A549 (cell line): ENCODE measurements around the gene FILIP1L. TPM values are rescaled to one million over a fixed set of nuclear protein-coding genes. Genes with fewer than 3 reads are reported as not detected.
A peak's percentile ranks its signal among the peaks of the same experiment; 100 is the strongest.

Source experiments
- ATAC-seq, 2 experiments: fragments of 200-7000 bp in 1 of 2; fragments of >200 bp in 1 of 2; cut with Nextera tagmentation in 1 of 2; cut with Tn5 transposase in 1 of 2; 3 replicates each; pipeline versions ENCODE4 v1.8.0 to v1.9.1; 2018 to 2020; ENCODE audit warnings: mild to moderate bottlenecking in 1 of 2, moderate library complexity in 1 of 2
- CTCF ChIA-PET: fragments of 300-600 bp; sonication (Branson Sonifier 250); formaldehyde crosslinking; extraction: SDS; loops from one replicate; lab custom pipeline; 2021; ENCODE audit warnings: antibody characterized with exemption, inconsistent platforms; lab: Yijun Ruan, JAX
- POLR2A ChIA-PET: fragments of 350-600 bp; formaldehyde crosslinking; extraction: SDS; loops from one replicate; lab custom pipeline; 2021; ENCODE audit warnings: antibody characterized with exemption, inconsistent platforms; lab: Yijun Ruan, JAX
- DNase-seq, 2 experiments: peaks; one replicate each; pipeline versions ENCODE4 v3.0.0 to v3.0.0-alpha.2; 2011 to 2016; ENCODE audit warnings: low read depth in 1 of 2, low spot score in 1 of 2
- FAIRE-seq: peaks from 2 replicates; lab custom pipeline; 2011; peaks lifted over from hg19 to GRCh38; lab: Jason Lieb, UNC
- H3K27ac ChIP-seq, 2 experiments: fragments of >200 bp; sonication (Bioruptor Twin); formaldehyde crosslinking; 3 replicates each; pipeline ENCODE4 v1.5.1; 2016 to 2017
- H3K4me1 ChIP-seq: fragments of >200 bp; sonication (Bioruptor Twin); formaldehyde crosslinking; 3 replicates; pipeline ENCODE4 v1.6.1; 2016
- H3K4me2 ChIP-seq: fragments of >200 bp; sonication (Bioruptor Twin); formaldehyde crosslinking; 3 replicates; pipeline ENCODE4 v1.6.1; 2016
- H3K4me3 ChIP-seq: fragments of >200 bp; sonication (Bioruptor Twin); formaldehyde crosslinking; 3 replicates; pipeline ENCODE4 v1.5.1; 2016
- H3K9me3 ChIP-seq: fragments of >200 bp; sonication (Bioruptor Twin); formaldehyde crosslinking; 3 replicates; pipeline ENCODE4 v1.6.1; 2016
- BHLHE40 ChIP-seq: IDR thresholded peaks from 2 replicates; pipeline ENCODE4 v1.6.1; 2012; ENCODE audit warnings: low read depth, low read length, inconsistent platforms
- CBX2 ChIP-seq: fragments of 200-600 bp; sonication (generic); IDR thresholded peaks from 2 replicates; pipeline ENCODE4 v1.6.1; 2016; ENCODE audit warnings: low read depth, mild to moderate bottlenecking, borderline replicate concordance
- CBX8 ChIP-seq: fragments of 200-600 bp; sonication (generic); IDR thresholded peaks from 2 replicates; pipeline ENCODE4 v1.6.1; 2016
- CEBPB ChIP-seq, 2 experiments: fragments of >200 bp in 1 of 2; sonication (Bioruptor Twin) in 1 of 2; formaldehyde crosslinking in 1 of 2; IDR thresholded peaks; 2 replicates each; pipeline ENCODE4 v1.6.1; 2012 to 2016
- CHD4 ChIP-seq: fragments of 200-600 bp; sonication (generic); IDR thresholded peaks from 2 replicates; pipeline ENCODE4 v1.6.1; 2016; ENCODE audit warnings: antibody characterized with exemption, mild to moderate bottlenecking, borderline replicate concordance
- FOSB ChIP-seq: fragments of 250-450 bp; sonication (Bioruptor Pico); IDR thresholded peaks from 2 replicates; pipeline ENCODE4 v1.5.0; 2020; ENCODE audit warnings: mild to moderate bottlenecking, moderate library complexity
- HDAC2 ChIP-seq: fragments of 200-600 bp; sonication (generic); IDR thresholded peaks from 2 replicates; pipeline ENCODE4 v1.6.1; 2016
- HOXB5 ChIP-seq: fragments of 250-450 bp; sonication (Bioruptor Pico); IDR thresholded peaks from 2 replicates; pipeline ENCODE4 v1.5.0; 2020; ENCODE audit warnings: mild to moderate bottlenecking, moderate library complexity
- JUNB ChIP-seq: fragments of >200 bp; sonication (Bioruptor Twin); formaldehyde crosslinking; IDR thresholded peaks from 2 replicates; pipeline ENCODE4 v1.6.1; 2016
- KDM1A ChIP-seq: fragments of 200-600 bp; sonication (generic); IDR thresholded peaks from 2 replicates; pipeline ENCODE4 v1.6.1; 2016; ENCODE audit warnings: low read depth, mild to moderate bottlenecking
- MAFK ChIP-seq: fragments of 450-650 bp; IDR thresholded peaks from 2 replicates; pipeline ENCODE4 v1.6.1; 2014; ENCODE audit not compliant: partially characterized antibody
- MAZ ChIP-seq: fragments of 150-350 bp; IDR thresholded peaks from 2 replicates; pipeline ENCODE4 v1.6.1; 2014; ENCODE audit warnings: antibody characterized with exemption, low read depth, low read length, borderline replicate concordance
- MYC ChIP-seq: IDR thresholded peaks from 2 replicates; pipeline ENCODE4 v1.6.1; 2012; ENCODE audit warnings: mild to moderate bottlenecking, inconsistent platforms, low read length, improper control_type of control experiment, borderline replicate concordance
- NFE2L2 ChIP-seq: fragments of 150-350 bp; conservative IDR thresholded peaks from 2 replicates; pipeline ENCODE4 v1.6.1; 2014; ENCODE audit warnings: low read length
- NPAS2 ChIP-seq: fragments of 250-450 bp; sonication (Bioruptor Pico); IDR thresholded peaks from 2 replicates; pipeline ENCODE4 v1.8.0; 2022; ENCODE audit warnings: mild to moderate bottlenecking, moderate library complexity, borderline replicate concordance
- POLR2A ChIP-seq: IDR thresholded peaks from 2 replicates; pipeline ENCODE4 v1.6.1; 2012; ENCODE audit warnings: mild to moderate bottlenecking, low read length
- REST ChIP-seq: fragments of 200-600 bp; sonication (generic); IDR thresholded peaks from 2 replicates; pipeline ENCODE4 v1.6.1; 2016; ENCODE audit warnings: antibody characterized with exemption, mild to moderate bottlenecking, moderate library complexity
- RFX5 ChIP-seq: fragments of 450-650 bp; IDR thresholded peaks from 2 replicates; pipeline ENCODE4 v1.7.1; 2014; ENCODE audit warnings: antibody characterized with exemption, mild to moderate bottlenecking, moderate library complexity
- RNF2 ChIP-seq: fragments of 200-600 bp; sonication (generic); IDR thresholded peaks from 2 replicates; pipeline ENCODE4 v1.6.1; 2016; ENCODE audit warnings: low read depth, mild to moderate bottlenecking, antibody characterized with exemption, moderate library complexity, borderline replicate concordance
- ZC3H11A ChIP-seq: fragments of 450-650 bp; IDR thresholded peaks from 2 replicates; pipeline ENCODE4 v1.6.1; 2014; ENCODE audit warnings: antibody characterized with exemption, mild to moderate bottlenecking
- WGBS: methylation state at CpG from one replicate; pipeline ENCODE4 v1.1.6; 2017; ENCODE audit errors: missing lambda C conversion rate; 5-methylcytosine and 5-hydroxymethylcytosine counted together
- polyA plus RNA-seq, 4 experiments: library from polyadenylated mRNA; depleted of rRNA in 3 of 4; stranded (reverse); fragments of >200 nt; fragmentation: RNase III in 1 of 4; extraction: RNeasy Plus Mini Kit Qiagen cat#74134 plus additional on column Dnase treatment in 1 of 4; gene quantifications; 2 replicates in 3 of 4; 3 replicates in 1 of 4; pipeline ENCODE4 v1.2.3, GENCODE V29; 2011 to 2017
- TF ChIP-seq, protein P1 (sequence below): fragments of 250-450 bp; sonication (Bioruptor Pico); IDR thresholded peaks from 2 replicates; pipeline ENCODE4 v1.5.0; 2020; ENCODE audit warnings: low read depth, mild to moderate bottlenecking, moderate library complexity

The FILIP1L gene
- polyA plus RNA-seq, 2 of the 4 experiments (the other 2 are of a cell fraction) = 0.19 to 0.45 TPM

DNA sequence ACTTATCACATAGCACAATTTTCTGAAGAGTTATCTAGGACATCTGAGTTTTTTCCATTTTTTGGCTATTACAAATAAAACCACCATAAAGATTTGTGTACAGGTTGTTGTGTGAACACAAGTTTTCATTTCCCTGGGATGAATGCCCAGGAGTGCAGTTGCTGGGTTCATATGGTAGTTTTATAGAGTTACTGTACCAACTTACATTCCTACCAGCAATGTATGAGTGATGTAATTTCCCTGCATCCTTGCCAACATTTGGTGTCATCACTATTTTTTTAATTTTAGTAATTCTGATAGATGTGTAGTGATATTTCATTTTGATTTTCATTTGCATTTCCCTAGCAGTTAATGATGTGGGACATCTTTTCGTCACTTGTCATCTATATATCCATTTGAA lies 20.5 kb downstream of the FILIP1L start:
- ATAC-seq (no peak), DNase-seq (no peak), FAIRE-seq (no peak)
- 89% methylated on average over 1 of the region's 1 CpG for WGBS
- Histone ChIP-seq H3K4me2 (no peak overlapping the region), H3K9me3 (no peaks in the 10 kb centered on the region), H3K4me3 (no peak overlapping the region), H3K27ac (no peak overlapping the region), H3K4me1 (peaks cover 23% of the 10 kb centered on the region)
- TF ChIP-seq RNF2 (no peak), CBX8 (no peak), CHD4 (no peak), HOXB5 (CRISPR knock-in tag) (no peak)
- TF ChIP-seq, protein P1, sequence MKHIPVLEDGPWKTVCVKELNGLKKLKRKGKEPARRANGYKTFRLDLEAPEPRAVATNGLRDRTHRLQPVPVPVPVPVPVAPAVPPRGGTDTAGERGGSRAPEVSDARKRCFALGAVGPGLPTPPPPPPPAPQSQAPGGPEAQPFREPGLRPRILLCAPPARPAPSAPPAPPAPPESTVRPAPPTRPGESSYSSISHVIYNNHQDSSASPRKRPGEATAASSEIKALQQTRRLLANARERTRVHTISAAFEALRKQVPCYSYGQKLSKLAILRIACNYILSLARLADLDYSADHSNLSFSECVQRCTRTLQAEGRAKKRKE (CRISPR knock-in tag) = no peak
- ChIA-PET CTCF (no interaction called here), POLR2A (no interaction called here)

GRCh38 chr3:100090669-100091005 lies 23.7 kb downstream of the FILIP1L start:
- no peak for DNase-seq
- ChIA-PET CTCF (interaction anchor here (0.6 to 1.8 kb wide), 8 partner anchors 10 to 1014 kb away, joined by 3 to 19 read pairs (median 4); no protein-coding TSS in a partner anchor), POLR2A (no interaction called here)
- no peak for FAIRE-seq
- no peak for TF ChIP-seq JUNB
- TF ChIP-seq MAFK = no peak
- no peak for TF ChIP-seq CBX2
- TF ChIP-seq CBX8 = no peak
- TF ChIP-seq BHLHE40 = no peak
- no peak for TF ChIP-seq ZC3H11A
- no peak for TF ChIP-seq FOSB
- TF ChIP-seq POLR2A = no peak
- no peak for TF ChIP-seq NPAS2 (CRISPR knock-in tag)
- TF ChIP-seq MAZ = no peak
- TF ChIP-seq KDM1A = no peak
- TF ChIP-seq NFE2L2 = no peak
- no peak for TF ChIP-seq HDAC2
- TF ChIP-seq CEBPB (IDR thresholded peaks at IDR 0.05) = no peak
- TF ChIP-seq RFX5 = no peak
- TF ChIP-seq MYC = no peak
- no peak for TF ChIP-seq REST
- TF ChIP-seq, all 56 proteins: peak for 0
- no peak overlapping the region for H3K4me3 ChIP-seq
- ATAC-seq = peak; percentile 61 to 75; a peak in 5 of 6 replicates
- H3K4me2 ChIP-seq = 0 out of 3 replicates have a peak overlapping the region, but pooled peaks have one; percentile 3
- peaks cover 43% of the 10 kb centered on the region for H3K4me1 ChIP-seq
- no peak overlapping the region for H3K27ac ChIP-seq
- no peaks in the 10 kb centered on the region for H3K9me3 ChIP-seq
